AG08396 (cell line): ENCODE measurements around the gene WASL.
"Not testable (repeated sequence)": the region's sequence is repeated elsewhere in the genome, so short reads cannot be mapped to it uniquely, and the experiment has no call there.

ENCODE experiments used
- DNase-seq: peaks from one replicate; pipeline ENCODE4 v3.0.0; 2012; ENCODE audit warnings: low spot score, mixed read lengths

WASL gene

DNA sequence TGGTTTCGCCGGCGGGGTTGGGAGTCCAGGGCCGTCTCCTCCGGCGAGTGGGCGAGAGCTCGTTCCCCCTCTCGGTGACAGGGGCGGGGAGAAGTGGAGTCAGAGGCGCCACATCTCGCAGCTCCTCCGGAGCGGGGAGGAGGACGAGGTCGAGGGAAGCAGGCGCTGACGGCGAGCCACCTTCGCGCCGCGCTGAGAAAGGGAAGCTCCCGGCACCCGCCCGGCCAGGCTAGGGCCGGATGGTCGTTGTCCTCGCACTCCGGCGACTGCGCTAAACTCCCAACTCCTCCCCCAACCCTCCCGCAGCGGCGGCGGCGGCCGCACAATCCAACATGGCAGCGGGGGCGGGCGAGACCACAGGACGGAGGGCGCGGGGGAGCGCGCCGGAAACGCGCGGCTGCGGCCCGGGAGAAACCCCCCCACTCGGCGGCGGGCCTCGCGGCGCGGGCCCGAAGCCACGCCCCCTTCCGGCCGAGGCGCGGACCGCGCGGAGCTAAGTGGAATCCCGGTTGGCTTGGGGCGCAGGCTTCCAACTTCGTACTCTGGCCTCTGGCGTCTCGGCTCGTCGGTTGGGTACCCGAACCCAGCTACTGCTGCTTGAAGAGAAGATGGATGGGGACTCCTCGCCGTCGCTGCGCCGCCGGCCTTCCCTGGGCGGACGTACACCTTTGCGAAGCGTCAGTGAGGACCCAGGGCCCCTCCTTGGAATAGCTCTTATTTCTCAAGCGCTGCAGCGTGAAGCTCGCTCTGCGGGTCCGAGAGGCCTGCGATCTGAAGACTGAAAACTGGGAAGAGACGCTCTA is at the start of gene WASL:
WASL (minus strand) TSS at position 270 of the 803 bp plus-strand sequence; CDS start at position 1, 269 bp downstream.
- DNase-seq = peak; percentile 96

GRCh38 chr7:123797673-123798531 is 49.1 kb upstream of the WASL start:
- DNase-seq = peak; percentile 19

- no peak for DNase-seq
Observed at GRCh38 chr7:123796568-123796967, 47.8 kb upstream of the WASL start.

- no peak for DNase-seq
Observed at GRCh38 chr7:123795917-123796316, 47.1 kb upstream of the WASL start.

- not testable (repeated sequence) for DNase-seq
Observed at GRCh38 chr7:123795116-123795515, 46.3 kb upstream of the WASL start.

DNA sequence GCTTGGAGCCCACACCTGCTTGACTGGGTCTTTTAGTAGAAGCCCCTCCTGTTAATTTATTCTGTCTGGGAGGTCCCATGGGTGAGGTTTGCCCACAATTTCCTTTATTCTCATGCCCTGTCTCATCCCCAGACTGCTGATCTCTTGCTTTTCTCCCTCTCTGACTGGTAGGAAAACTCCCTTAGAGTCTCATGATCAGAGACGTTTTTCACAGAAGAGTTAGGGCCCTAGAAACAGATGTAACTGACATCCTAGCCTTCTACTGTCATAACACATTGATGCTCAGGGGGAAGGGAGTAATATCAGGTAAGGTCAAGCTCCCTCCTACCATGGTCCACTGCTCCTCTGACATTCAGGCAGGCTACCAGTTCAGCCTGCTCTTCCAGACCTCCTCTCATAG is 43.7 kb upstream of the WASL start:
- DNase-seq = no peak

- no peak for DNase-seq
Observed at GRCh38 chr7:123791001-123791400, 42.2 kb upstream of the WASL start.

- no peak for DNase-seq
Observed at GRCh38 chr7:123789817-123790216, 41.0 kb upstream of the WASL start.

- no peak for DNase-seq
Observed at GRCh38 chr7:123789206-123789784, 40.5 kb upstream of the WASL start.

- no peak for DNase-seq
Observed at GRCh38 chr7:123788584-123788983, 39.8 kb upstream of the WASL start.

GRCh38 chr7:123787220-123788007 is 38.6 kb upstream of the WASL start:
- no peak for DNase-seq

- DNase-seq = no peak
Observed at GRCh38 chr7:123784263-123784662, 35.5 kb upstream of the WASL start.

GRCh38 chr7:123783820-123784219 is 35.0 kb upstream of the WASL start:
- no peak for DNase-seq

DNA sequence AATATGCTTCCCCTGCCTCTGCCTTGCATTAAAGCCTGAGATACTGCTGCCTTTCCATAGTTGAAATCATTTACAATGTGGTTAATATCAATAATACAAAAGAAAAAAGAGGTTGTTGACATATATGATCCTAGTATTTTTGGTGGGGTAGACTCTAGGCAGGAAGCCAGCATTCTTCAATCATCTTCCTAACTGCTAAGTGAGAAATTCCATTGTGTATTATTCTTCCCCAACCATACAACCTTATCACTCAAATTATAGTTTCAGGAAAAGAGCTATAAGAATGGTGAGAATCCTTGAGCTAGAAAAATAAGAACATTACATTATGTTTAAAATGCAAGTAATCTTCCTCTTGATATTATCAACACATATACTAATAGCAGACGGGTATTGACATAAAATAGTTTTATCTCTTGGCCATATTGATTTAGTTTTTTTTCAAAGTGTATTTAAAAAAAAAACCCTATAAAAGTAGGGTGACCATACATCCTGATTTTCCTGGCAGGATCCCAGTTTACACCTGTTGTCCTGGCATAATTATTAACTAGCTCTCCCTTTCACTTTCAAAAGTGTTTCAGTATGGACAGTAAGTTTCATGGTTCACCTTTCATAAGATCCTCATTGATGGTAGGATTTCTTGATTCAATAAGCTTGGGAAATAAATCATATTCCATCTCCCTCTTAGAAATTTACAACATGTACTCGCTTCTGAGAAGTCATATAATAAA is 33.4 kb upstream of the WASL start:
- no peak for DNase-seq

GRCh38 chr7:123780472-123780871 is 31.7 kb upstream of the WASL start:
- DNase-seq = not testable (repeated sequence)

DNA sequence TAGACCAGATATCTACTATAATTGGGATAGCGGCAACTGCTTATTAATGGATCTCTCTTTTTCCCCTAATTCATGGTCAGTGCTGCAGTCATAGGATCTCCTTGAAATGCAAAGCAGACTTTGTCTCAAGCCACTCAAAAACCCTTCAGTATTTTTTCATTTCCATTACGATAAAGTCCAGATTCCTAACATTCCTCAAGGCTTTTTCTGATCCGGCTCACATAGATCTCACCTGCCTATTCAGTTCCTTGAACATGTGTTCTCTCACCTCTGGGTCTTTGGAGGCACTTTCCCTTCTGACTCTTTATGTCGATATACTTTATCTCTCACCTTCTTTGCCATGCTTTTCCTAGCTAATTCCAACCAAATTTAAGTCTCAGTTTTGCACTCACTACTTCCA is 25.7 kb upstream of the WASL start:
- DNase-seq = no peak

DNA sequence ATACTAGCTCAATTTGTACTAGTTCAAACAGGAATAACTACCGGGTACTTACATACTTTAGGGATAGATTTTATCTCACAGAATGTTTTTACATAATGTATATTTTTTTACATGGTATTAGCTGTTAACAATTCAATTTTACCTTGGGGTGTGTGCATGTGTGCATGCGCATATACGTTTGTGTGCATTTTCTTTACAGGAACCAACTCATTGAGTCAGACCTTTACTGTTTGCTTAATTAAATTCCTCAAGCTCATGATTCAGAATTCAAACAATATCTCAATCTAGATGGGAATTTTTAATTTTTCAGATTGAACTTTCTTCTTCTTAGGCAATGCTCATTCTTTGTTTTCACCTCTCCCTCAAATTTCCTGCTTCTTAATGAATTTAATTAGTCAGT is 24.7 kb upstream of the WASL start:
- no peak for DNase-seq

DNA sequence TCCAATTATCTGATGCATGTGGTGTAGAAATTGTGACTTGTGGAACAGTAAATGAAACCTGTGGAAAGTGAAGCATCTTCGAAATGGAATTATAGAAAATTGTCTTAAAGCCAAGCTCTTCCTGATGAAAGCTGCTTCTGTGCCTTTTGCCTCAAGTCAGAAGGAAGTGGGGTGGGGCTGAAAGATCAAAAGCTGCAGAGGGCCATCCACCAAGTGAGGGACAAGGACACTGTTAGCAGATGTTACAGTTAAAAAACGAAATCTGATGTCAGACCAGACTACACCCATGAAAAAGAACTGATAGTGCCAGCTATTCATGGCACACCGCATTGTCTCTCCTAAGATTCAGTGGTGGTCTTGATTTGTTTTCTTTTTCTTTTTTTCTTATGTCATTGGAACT is 23.8 kb upstream of the WASL start:
- no peak for DNase-seq

GRCh38 chr7:123771846-123772245 is 23.0 kb upstream of the WASL start:
- no peak for DNase-seq

DNA sequence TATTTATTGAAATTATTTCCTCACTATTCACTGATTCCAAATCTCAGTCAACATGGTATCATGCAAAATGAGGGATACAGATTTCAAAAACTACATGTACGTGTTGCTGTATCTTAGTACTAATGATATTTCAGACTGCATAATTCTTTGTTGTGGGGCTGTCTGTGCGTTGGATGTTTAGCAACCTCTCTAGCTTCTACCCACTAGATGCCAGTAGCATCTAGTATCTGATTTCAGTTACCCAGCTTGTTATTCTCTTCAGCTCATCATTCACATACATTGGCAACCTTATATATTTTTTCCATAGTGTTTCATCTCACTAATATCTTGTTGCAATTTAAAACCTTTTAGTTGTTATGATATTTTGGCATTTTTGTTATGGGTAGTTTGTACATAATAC is 22.5 kb upstream of the WASL start:
- no peak for DNase-seq

DNA sequence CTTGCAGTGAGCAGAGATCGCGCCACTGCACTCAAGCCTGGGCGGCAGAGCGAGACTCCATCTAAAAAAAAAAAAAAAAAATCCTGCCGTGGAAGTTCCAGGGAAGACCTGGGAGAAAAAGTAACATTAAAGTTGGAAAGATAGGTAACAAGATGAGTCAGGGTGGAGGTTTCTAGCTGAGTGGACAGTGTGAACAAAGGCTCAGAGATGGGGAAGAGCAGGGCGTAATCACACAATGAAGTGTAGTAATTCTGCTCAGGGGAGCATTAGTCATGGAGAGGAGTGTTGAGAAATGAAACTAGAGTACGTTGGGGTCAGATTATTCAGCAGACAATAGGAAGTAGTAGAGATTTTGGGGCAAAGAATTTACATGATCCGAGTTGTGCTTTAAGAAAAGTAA is 21.6 kb upstream of the WASL start:
- DNase-seq = no peak
